ENCODE data around the gene CSNK1A1L. TPM values are rescaled to one million over a fixed set of nuclear protein-coding genes. Genes with fewer than 3 reads are reported as not detected.

Gene CSNK1A1L
- polyA plus RNA-seq, 1 donor (not counting 4 experiments of a cell fraction or from before 2014, with no cell fraction given): not detected

DNA sequence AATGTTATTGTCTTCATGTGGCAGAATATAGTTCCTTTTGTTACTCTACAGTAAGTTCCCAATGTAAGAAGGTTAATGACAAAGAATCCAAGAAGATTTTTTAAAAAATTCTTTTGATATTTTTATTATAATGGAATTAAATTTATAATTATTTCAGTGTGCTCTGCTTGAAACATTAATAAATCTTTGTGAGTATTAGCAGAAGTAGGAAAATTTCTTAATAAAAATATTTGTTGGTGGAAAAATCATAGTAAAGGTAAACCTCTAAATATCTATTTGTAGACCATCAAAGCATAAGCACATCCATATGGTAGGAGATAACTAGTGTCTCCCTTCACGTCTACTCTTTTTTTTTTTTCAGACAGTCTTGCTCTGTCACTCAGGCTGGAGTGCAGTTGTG is 4.3 kb downstream of the CSNK1A1L start:
- H3K9me3 ChIP-seq (ENCODE audit: control insufficient read depth, low read depth, low read length): no peaks in the 10 kb centered on the region
- H3K79me2 ChIP-seq (ENCODE audit: control insufficient read depth, insufficient read depth, low read length): no peaks in the 10 kb centered on the region
- no peak overlapping the region for H3K4me2 ChIP-seq (ENCODE audit: control insufficient read depth, extremely low read depth, insufficient read depth, low read depth, low read length)
- DNase-seq (ENCODE audit: low read depth, low spot score) (no peak), FAIRE-seq (no peak)
- TF ChIP-seq CTCF (optimal IDR thresholded peaks at IDR 0.05 in 1 of 3, IDR thresholded peaks at IDR 0.05 in 1 of 3, conservative IDR thresholded peaks at IDR 0.05 in 1 of 3; ENCODE audit: extremely low read depth in 1 of 3, insufficient read depth in 2 of 3, low read length in 3 of 3) (no peak), EZH2 (IDR thresholded peaks at IDR 0.05; ENCODE audit: low read length) (no peak)
- no peak overlapping the region for H2AFZ ChIP-seq (ENCODE audit: control insufficient read depth, low read length)
- H3K9ac ChIP-seq (ENCODE audit: control insufficient read depth, extremely low read depth, insufficient read depth, low read length): no peak overlapping the region
- dilution Hi-C loops (cut with MboI; ENCODE audit: extremely low pct_ligation_motif_present, low sequenced_read_pairs): no loop called here
- H3K9me1 ChIP-seq (ENCODE audit: control insufficient read depth, extremely low read depth, insufficient read depth, low read length): no peaks in the 10 kb centered on the region
- H4K20me1 ChIP-seq (ENCODE audit: control insufficient read depth, extremely low read depth, insufficient read depth, low read length): no peaks in the 10 kb centered on the region
- no peaks in the 10 kb centered on the region for H3K36me3 ChIP-seq (ENCODE audit: control insufficient read depth in 2 of 2, extremely low read depth in 1 of 2, insufficient read depth in 2 of 2, low read length in 2 of 2)
- no peak overlapping the region for H3K4me3 ChIP-seq (ENCODE audit: control insufficient read depth in 2 of 3, extremely low read depth in 1 of 3, insufficient read depth in 2 of 3, low read depth in 1 of 3, low read length in 3 of 3)
- no peak overlapping the region for H3K27ac ChIP-seq (ENCODE audit: control insufficient read depth, insufficient read depth, low read length)
- H3K27me3 ChIP-seq (ENCODE audit: control insufficient read depth, extremely low read depth, insufficient read depth, low read length): no peaks in the 10 kb centered on the region
- H3K4me1 ChIP-seq (ENCODE audit: control insufficient read depth, extremely low read depth, insufficient read depth, low read length): no peaks in the 10 kb centered on the region

GRCh38 chr13:37100731-37101130 is 4.7 kb downstream of the CSNK1A1L start:
- Histone ChIP-seq H3K4me1 (ENCODE audit: control insufficient read depth, extremely low read depth, insufficient read depth, low read length) (no peaks in the 10 kb centered on the region), H3K27ac (ENCODE audit: control insufficient read depth, insufficient read depth, low read length) (no peak overlapping the region), H3K36me3 (ENCODE audit: control insufficient read depth in 2 of 2, extremely low read depth in 1 of 2, insufficient read depth in 2 of 2, low read length in 2 of 2) (no peaks in the 10 kb centered on the region), H2AFZ (ENCODE audit: control insufficient read depth, low read length) (no peak overlapping the region), H3K79me2 (ENCODE audit: control insufficient read depth, insufficient read depth, low read length) (no peaks in the 10 kb centered on the region), H3K9ac (ENCODE audit: control insufficient read depth, extremely low read depth, insufficient read depth, low read length) (no peak overlapping the region), H3K9me1 (ENCODE audit: control insufficient read depth, extremely low read depth, insufficient read depth, low read length) (no peaks in the 10 kb centered on the region), H3K9me3 (ENCODE audit: control insufficient read depth, low read depth, low read length) (no peaks in the 10 kb centered on the region), H4K20me1 (ENCODE audit: control insufficient read depth, extremely low read depth, insufficient read depth, low read length) (no peaks in the 10 kb centered on the region), H3K4me3 (ENCODE audit: control insufficient read depth in 2 of 3, extremely low read depth in 1 of 3, insufficient read depth in 2 of 3, low read depth in 1 of 3, low read length in 3 of 3) (no peak overlapping the region), H3K4me2 (ENCODE audit: control insufficient read depth, extremely low read depth, insufficient read depth, low read depth, low read length) (no peak overlapping the region), H3K27me3 (ENCODE audit: control insufficient read depth, extremely low read depth, insufficient read depth, low read length) (no peaks in the 10 kb centered on the region)
- no peak for TF ChIP-seq CTCF (optimal IDR thresholded peaks at IDR 0.05 in 1 of 3, IDR thresholded peaks at IDR 0.05 in 1 of 3, conservative IDR thresholded peaks at IDR 0.05 in 1 of 3; ENCODE audit: extremely low read depth in 1 of 3, insufficient read depth in 2 of 3, low read length in 3 of 3)
- TF ChIP-seq EZH2 (IDR thresholded peaks at IDR 0.05; ENCODE audit: low read length): no peak
- DNase-seq (ENCODE audit: low read depth, low spot score) (no peak), FAIRE-seq (no peak)
- dilution Hi-C loops (cut with MboI; ENCODE audit: extremely low pct_ligation_motif_present, low sequenced_read_pairs): no loop called here

All from keratinocyte (primary cell).